AML-193 (cell line): ENCODE results near the gene WDHD1.
"Not testable (repeated sequence)": the region's sequence is repeated elsewhere in the genome, so short reads cannot be mapped to it uniquely, and the experiment has no call there.

ENCODE experiments used
- DNase-seq, 2 experiments: peaks; one replicate each; lab custom pipeline; 2025; lab: John Stamatoyannopoulos, UW

WDHD1 gene

GRCh38 chr14:55045087-55045486, 18.2 kb upstream of the WDHD1 start:
- no peak for DNase-seq

DNA sequence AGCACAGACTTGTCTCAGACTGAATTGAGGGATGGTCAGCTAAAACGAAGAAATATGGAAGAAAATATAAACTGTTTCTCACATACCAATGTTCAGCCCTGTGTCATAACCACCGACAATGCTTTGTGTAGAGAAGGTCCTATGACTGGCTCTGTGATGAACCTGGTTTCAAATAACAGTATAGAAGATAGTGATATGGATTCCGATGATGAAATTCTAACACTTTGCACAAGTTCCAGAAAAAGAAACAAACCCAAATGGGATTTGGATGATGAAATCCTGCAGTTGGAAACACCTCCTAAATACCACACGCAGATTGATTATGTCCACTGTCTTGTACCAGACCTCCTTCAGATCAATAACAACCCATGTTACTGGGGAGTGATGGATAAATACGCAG, 16.6 kb upstream of the WDHD1 start:
- no peak for DNase-seq

GRCh38 chr14:55038708-55039107, 11.8 kb upstream of the WDHD1 start:
- DNase-seq, result no peak

DNA sequence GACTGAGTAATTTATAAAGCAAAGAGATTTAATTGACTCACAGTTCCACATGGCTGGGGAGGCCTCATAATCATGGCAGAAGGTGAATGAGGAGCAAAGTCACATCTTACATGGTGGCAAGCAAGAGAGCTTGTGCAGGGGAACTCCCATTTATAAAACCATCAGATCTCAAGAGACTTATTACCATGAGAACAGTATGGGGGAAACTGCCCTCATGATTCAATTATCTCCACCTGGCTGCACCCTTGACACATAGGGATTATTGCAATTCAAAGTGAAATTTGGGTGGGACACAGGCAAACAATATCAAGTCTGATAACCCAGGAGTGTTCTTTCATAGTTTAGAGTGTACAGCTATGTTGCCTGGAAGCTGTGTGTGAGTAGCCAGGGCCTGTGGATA, 11.1 kb upstream of the WDHD1 start:
- not testable (repeated sequence) for DNase-seq

DNA sequence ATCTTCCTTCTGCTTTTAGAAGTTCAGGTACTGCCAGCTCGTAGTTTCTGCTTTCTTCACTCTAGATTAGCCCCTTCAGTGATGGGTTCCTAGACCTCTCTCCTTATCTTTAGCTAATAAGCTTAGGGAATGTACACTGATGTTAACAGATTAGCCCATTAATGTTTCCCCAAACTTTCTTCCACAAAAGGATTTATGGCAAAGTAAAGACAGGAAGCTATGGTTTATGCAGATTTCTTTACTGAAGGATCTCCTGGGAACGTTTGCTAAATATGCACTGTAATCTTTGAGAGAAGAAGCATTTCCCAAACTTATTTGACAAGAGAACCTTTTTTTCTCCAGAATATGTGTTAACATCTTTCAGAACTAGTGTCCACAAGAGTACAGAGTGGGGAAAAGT, 4.3 kb upstream of the WDHD1 start:
- DNase-seq, result peak in 1 of 2 experiments; percentile 13

DNA sequence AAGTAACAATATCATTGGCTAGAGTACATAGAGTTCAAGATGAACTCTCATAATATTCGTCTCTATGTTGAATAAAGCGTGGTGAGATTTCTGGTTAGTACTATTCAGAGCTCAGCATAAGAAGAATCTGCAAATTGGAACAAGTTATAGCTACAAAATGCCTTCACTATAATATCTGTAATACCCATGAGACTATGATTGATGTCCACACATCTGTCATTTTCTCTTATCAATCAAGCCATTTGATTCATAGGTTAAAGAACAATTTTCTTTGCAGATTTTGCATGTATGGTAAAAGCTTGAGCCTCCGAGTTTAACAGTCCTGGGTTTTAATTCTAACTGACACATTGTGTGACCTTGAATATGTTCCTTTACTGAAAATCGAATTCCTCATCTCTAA, 1.6 kb upstream of the WDHD1 start:
- DNase-seq, result no peak

GRCh38 chr14:55028066-55028465, 1.2 kb upstream of the WDHD1 start:
- DNase-seq, result no peak

- DNase-seq, result no peak
Measured at GRCh38 chr14:55026441-55026792, 482 bp downstream of the WDHD1 start.

GRCh38 chr14:55025948-55026347, 951 bp downstream of the WDHD1 start:
- DNase-seq, result no peak

DNA sequence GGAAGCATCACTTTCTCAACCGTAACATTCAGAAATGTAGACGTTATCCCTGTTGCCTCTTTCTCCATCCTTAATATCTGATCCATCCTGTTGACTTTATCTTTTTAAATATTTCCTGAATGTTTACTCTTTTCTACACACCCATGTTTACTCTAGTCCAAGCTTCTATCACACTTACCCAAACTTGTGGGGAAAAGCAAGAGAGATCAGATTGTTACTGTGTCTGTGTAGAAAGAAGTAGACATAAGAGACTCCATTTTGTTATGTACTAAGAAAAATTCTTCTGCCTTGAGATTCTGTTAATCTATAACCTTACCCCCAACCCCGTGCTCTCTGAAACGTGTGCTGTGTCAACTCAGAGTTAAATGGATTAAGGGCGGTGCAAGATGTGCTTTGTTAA, 2.5 kb downstream of the WDHD1 start:
- not testable (repeated sequence) for DNase-seq

GRCh38 chr14:55019968-55020554, 6.8 kb downstream of the WDHD1 start:
- DNase-seq, result peak; percentile 13 to 20

- DNase-seq, result no peak
Measured at GRCh38 chr14:55015006-55015405, 11.9 kb downstream of the WDHD1 start.

GRCh38 chr14:55005071-55005470, 21.8 kb downstream of the WDHD1 start:
- DNase-seq, result no peak

DNA sequence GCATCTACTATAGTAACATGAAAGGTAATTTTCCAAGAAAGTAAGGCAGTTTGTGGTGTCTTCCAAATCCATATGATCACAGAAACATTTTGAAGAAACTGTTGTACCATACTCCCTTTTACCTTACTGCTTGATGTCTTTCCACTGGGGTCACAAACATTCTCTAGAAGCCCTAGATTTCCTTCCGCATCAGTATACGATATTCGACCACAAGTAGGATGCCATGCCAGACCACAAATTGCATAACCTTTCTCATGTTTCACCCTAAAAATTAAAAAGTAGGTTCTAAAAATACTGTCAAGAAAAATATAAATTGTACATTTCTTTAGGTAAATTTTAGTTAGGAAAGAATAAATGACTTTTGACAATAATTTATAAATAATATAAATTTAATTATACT, 26.5 kb downstream of the WDHD1 start:
- peak; percentile 80 to 85 for DNase-seq

DNA sequence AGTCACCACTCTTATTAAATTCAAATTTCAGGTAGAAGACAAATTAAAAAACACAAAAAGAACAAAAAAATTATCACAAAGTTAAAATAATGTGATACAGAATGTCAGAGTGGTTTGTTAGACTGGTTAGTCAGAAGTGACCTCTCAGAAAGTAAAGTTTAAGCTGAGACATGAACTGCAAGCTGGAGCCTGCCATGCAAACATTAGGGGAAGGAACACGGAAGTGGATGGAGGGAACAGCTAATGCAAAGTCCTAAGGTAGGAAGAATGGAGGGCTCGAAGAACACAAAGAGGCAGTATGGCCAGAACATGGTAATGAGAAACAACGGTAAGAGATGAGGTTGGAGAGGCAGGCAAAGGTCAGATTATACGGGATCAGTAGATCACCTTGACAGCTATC, 41.7 kb downstream of the WDHD1 start:
- DNase-seq, result no peak

GRCh38 chr14:54981698-54982097, 45.2 kb downstream of the WDHD1 start:
- DNase-seq, result peak; percentile 27 to 43

DNA sequence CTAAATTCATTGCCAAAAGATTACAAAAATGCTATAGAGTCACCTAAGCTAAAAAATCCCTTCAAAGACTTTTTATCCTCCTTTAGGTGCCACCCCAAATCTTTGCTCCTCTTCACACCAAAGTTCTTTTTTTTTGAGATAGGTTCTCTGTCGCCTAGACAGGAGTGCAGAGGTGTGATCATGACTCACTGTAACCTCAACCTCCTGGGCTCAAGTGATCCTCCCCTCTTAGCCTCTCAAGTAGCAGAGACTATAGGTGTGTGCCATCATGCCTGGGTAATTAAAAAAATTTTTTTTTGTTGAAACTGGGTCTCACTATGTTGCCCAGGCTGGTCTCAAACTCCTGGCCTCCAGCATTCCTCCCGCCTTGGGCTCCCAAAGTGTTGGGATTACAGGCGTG, 47.9 kb downstream of the WDHD1 start:
- DNase-seq, result no peak

DNA sequence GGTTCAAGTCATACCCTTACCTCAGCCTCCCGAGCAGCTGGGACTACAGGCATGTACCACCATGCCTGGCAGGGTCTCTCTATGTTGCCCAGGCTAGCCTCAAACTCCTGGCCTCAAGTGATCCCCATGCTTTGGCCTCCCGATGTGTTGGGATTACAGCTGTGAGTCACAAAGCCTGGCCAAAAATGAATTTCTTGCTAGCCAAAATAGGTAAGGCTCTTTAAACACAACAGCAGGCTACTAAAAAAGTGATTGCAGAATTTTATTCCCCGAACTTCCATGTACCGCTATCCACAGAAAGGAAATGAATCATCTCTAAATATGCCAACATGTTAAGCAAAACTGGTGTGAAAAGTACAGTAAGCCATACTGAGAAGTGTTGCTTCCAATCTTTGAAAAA, 50.6 kb downstream of the WDHD1 start:
- DNase-seq, result no peak

GRCh38 chr14:54975856-54976255, 51.0 kb downstream of the WDHD1 start:
- DNase-seq, result no peak

- DNase-seq, result no peak
Measured at GRCh38 chr14:54974788-54975414, 52.0 kb downstream of the WDHD1 start.

GRCh38 chr14:54967496-54967895, 59.4 kb downstream of the WDHD1 start:
- DNase-seq, result no peak

DNA sequence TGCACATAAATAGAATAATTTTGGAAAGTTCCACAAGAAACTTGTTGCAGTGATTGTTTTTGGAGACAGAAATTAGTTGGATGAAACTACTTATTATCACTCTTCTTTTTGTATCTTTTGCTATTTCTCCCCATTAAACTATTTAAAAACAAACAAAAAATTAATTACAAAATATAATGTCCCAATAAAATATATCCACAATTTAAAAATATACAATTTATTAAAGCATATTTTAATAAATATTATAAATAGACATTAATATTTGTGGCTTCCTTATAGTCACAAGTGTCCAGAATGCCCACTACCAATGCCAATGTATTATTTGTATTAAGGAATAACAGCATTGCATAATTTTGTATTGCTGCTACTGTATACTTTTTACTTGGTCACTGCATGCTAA, 71.8 kb downstream of the WDHD1 start:
- DNase-seq, result no peak

DNA sequence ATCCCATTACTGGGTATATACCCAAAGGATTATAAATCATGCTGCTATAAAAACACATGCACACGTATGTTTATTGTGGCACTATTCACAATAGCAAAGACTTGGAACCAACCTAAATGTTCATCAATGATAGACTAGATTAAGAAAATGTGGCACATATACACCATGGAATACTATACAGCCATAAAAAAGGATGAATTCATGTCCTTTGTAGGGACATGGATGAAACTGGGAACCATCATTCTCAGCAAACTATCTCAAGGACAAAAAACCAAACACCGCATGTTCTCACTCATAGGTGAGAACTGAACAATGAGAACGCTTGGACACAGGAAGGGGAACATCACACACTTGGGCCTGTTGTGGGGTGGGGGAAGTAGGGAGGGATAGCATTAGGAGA, 73.3 kb downstream of the WDHD1 start:
- not testable (repeated sequence) for DNase-seq

DNA sequence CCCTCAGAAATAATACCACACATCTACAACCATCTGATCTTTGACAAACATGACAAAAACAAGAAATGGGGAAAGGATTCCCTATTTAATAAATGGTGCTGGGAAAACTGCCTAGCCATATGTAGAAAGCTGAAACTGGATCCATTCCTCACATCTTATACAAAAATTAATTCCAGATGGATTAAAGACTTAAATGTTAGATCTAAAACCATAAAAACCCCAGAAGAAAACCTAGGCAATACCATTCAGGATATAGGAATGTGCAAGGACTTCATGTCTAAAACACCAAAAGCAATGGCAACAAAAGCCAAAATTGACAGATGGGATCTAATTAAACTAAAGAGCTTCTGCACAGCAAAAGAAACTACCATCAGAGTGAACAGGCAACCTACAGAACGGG, 74.1 kb downstream of the WDHD1 start:
- DNase-seq, result not testable (repeated sequence)
